Astrocyte (in vitro differentiated cells and primary cell): ENCODE results near the gene SOX30.

Source experiments
- CTCF ChIP-seq: IDR thresholded peaks from 2 replicates; pipeline ENCODE4 v1.5.1; 2011; ENCODE audit warnings: low read depth, mild to moderate bottlenecking, inconsistent platforms, low read length, moderate library complexity; ENCODE audit not compliant: insufficient read depth
- EZH2 ChIP-seq: IDR thresholded peaks from 2 replicates; pipeline ENCODE4 v1.6.1; 2012; ENCODE audit warnings: mild to moderate bottlenecking, low read length, inconsistent platforms; ENCODE audit not compliant: insufficient read depth

GRCh38 chr5:157620776-157621175 lies 31.5 kb downstream of the SOX30 start:
- TF ChIP-seq CTCF, result no peak
- no peak for TF ChIP-seq EZH2
